ENCODE results near the gene CNKSR1. TPM values are rescaled to one million over a fixed set of nuclear protein-coding genes. Genes with fewer than 3 reads are reported as not detected.

The CNKSR1 gene
- total RNA-seq, 1 experiment from 2014 or later: 18.0 TPM

- TF ChIP-seq, protein P1, sequence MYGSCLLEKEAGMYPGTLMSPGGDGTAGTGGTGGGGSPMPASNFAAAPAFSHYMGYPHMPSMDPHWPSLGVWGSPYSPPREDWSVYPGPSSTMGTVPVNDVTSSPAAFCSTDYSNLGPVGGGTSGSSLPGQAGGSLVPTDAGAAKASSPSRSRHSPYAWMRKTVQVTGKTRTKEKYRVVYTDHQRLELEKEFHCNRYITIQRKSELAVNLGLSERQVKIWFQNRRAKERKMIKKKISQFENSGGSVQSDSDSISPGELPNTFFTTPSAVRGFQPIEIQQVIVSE (CRISPR knock-in tag; IDR thresholded peaks at IDR 0.05; ENCODE audit: borderline replicate concordance): no peak
These were observed 47.3 kb downstream of the CNKSR1 start (continued) for GRCh38 chr1:26224606-26225005.

GRCh38 chr1:26225033-26225831, 47.9 kb downstream of the CNKSR1 start:
- ATAC-seq: peak; percentile 98
- H3K9me3 Mint-ChIP-seq: no peaks in the 10 kb centered on the region
- TF ChIP-seq PRDM15 (CRISPR knock-in tag; IDR thresholded peaks at IDR 0.05) (no peak), GTF2I (CRISPR knock-in tag; conservative IDR thresholded peaks at IDR 0.05) (no peak), GRHL2 (CRISPR knock-in tag; IDR thresholded peaks at IDR 0.05; ENCODE audit: insufficient replicate concordance, severe bottlenecking) (no peak), IRF2 (CRISPR knock-in tag; IDR thresholded peaks at IDR 0.05; ENCODE audit: borderline replicate concordance, low read depth) (no peak), E2F1 (CRISPR knock-in tag; IDR thresholded peaks at IDR 0.05) (no peak), TEAD1 (CRISPR knock-in tag; IDR thresholded peaks at IDR 0.05) (no peak), RELA (CRISPR knock-in tag; IDR thresholded peaks at IDR 0.05; ENCODE audit: borderline replicate concordance) (no peak), HMGXB4 (CRISPR knock-in tag; IDR thresholded peaks at IDR 0.05) (peak; percentile 42; the same call in 1 of the 2 replicates), NFYB (CRISPR knock-in tag; conservative IDR thresholded peaks at IDR 0.05; ENCODE audit: low read depth) (0 out of 2 replicates have a peak, but pooled peaks have one; percentile 25), GABPB1 (CRISPR knock-in tag; IDR thresholded peaks at IDR 0.05) (peak; percentile 14; the same call in 1 of the 2 replicates), JUN (CRISPR knock-in tag; IDR thresholded peaks at IDR 0.05) (no peak), TCF7 (CRISPR knock-in tag; IDR thresholded peaks at IDR 0.05; ENCODE audit: low read depth) (0 out of 2 replicates have a peak, but pooled peaks have one; percentile 57), ZBTB21 (CRISPR knock-in tag; IDR thresholded peaks at IDR 0.05; ENCODE audit: borderline replicate concordance) (peak; percentile 60; the same call in 1 of the 2 replicates), ZNF232 (CRISPR knock-in tag; IDR thresholded peaks at IDR 0.05) (0 out of 2 replicates have a peak, but pooled peaks have one; percentile 61), MXD4 (CRISPR knock-in tag; IDR thresholded peaks at IDR 0.05; ENCODE audit: borderline replicate concordance) (no peak), SP1 (CRISPR knock-in tag; conservative IDR thresholded peaks at IDR 0.05) (peak; percentile 64), FOXK1 (CRISPR knock-in tag; IDR thresholded peaks at IDR 0.05) (0 out of 2 replicates have a peak, but pooled peaks have one; percentile 19), ESRRA (CRISPR knock-in tag; IDR thresholded peaks at IDR 0.05; ENCODE audit: borderline replicate concordance) (peak; percentile 89; the same call in 1 of the 2 replicates), ZNF263 (CRISPR knock-in tag; IDR thresholded peaks at IDR 0.05; ENCODE audit: low read depth) (no peak), CBFB (CRISPR knock-in tag; IDR thresholded peaks at IDR 0.05; ENCODE audit: low read depth) (peak; percentile 55; the same call in 1 of the 2 replicates), ETV6 (CRISPR knock-in tag; IDR thresholded peaks at IDR 0.05) (0 out of 2 replicates have a peak, but pooled peaks have one; percentile 51), TP53 (CRISPR knock-in tag; IDR thresholded peaks at IDR 0.05) (peak; percentile 43; the same call in 1 of the 2 replicates), ZBTB43 (CRISPR knock-in tag; IDR thresholded peaks at IDR 0.05) (0 out of 2 replicates have a peak, but pooled peaks have one; percentile 40), FOXP1 (CRISPR knock-in tag; IDR thresholded peaks at IDR 0.05; ENCODE audit: borderline replicate concordance) (0 out of 2 replicates have a peak, but pooled peaks have one; percentile 55)

More at GRCh38 chr1:26225033-26225831, 47.9 kb downstream of the CNKSR1 start:
- Mint-ChIP-seq H3K27ac (no peak overlapping the region; the same call in 1 of the 2 replicates), H3K4me1 (peaks cover 14% of the 10 kb centered on the region), H3K4me3 (peak overlapping the region; percentile 75), H3K36me3 (no peaks in the 10 kb centered on the region), H3K27me3 (ENCODE audit: low read depth) (peaks cover 45% of the 10 kb centered on the region)
- POLR2A ChIA-PET: interaction anchor here (0.7 to 1.0 kb wide), 3 partner anchors 8 to 35 kb away, joined by 3 read pairs; partner anchors contain the start of genes CATSPER4 and CEP85
- peak; percentile 97 for DNase-seq (ENCODE audit: low spot score)
- CTCF ChIA-PET: interaction anchor here (0.7 to 4.1 kb wide), 7 partner anchors 9 to 123 kb away, joined by 3 to 32 read pairs (median 4); partner anchors contain the start of genes CATSPER4, CEP85, CNKSR1 and ZNF593
